Progenitor cell of endocrine pancreas (in vitro differentiated cells): ENCODE measurements around the gene LRP11. TPM values are rescaled to one million over a fixed set of nuclear protein-coding genes. Genes with fewer than 3 reads are reported as not detected.
"Not testable (repeated sequence)": the region's sequence is repeated elsewhere in the genome, so short reads cannot be mapped to it uniquely, and the experiment has no call there.

ENCODE experiments used
- DNase-seq: peaks from one replicate; pipeline ENCODE4 v3.0.0; 2021; ENCODE audit warnings: low spot score; ENCODE audit not compliant: unreplicated experiment
- H3K27ac Mint-ChIP-seq: 2 replicates; pipeline ENCODE4 v1.8.0; 2021; ENCODE audit warnings: mild to moderate bottlenecking, moderate library complexity, mixed read lengths
- H3K27me3 Mint-ChIP-seq: 2 replicates; pipeline ENCODE4 v1.8.0; 2021; ENCODE audit warnings: mixed read lengths
- H3K36me3 Mint-ChIP-seq: 2 replicates; pipeline ENCODE4 v1.8.0; 2022; ENCODE audit warnings: mixed read lengths; ENCODE audit not compliant: insufficient read depth
- H3K4me1 Mint-ChIP-seq: 2 replicates; pipeline ENCODE4 v1.8.0; 2021; ENCODE audit warnings: low read depth, mixed read lengths
- H3K4me3 Mint-ChIP-seq: 2 replicates; pipeline ENCODE4 v1.8.0; 2021; ENCODE audit warnings: low read depth, mild to moderate bottlenecking, moderate library complexity, mixed read lengths
- H3K9me3 Mint-ChIP-seq: 2 replicates; pipeline ENCODE4 v1.8.0; 2021; ENCODE audit warnings: low read depth, mixed read lengths
- total RNA-seq: library from RNA; stranded (reverse); gene quantifications from 2 replicates; pipeline ENCODE4 v1.2.1, GENCODE V29; 2021
- TF ChIP-seq, protein P1 (sequence below): fragments of 200-600 bp; sonication (generic); IDR thresholded peaks from one replicate; pipeline ENCODE4 v1.5.0; 2021; ENCODE audit warnings: antibody characterized with exemption, mild to moderate bottlenecking; ENCODE audit not compliant: unreplicated experiment

Gene LRP11
- total RNA-seq, 1 donor from 2014 or later: 63.3 TPM

DNA sequence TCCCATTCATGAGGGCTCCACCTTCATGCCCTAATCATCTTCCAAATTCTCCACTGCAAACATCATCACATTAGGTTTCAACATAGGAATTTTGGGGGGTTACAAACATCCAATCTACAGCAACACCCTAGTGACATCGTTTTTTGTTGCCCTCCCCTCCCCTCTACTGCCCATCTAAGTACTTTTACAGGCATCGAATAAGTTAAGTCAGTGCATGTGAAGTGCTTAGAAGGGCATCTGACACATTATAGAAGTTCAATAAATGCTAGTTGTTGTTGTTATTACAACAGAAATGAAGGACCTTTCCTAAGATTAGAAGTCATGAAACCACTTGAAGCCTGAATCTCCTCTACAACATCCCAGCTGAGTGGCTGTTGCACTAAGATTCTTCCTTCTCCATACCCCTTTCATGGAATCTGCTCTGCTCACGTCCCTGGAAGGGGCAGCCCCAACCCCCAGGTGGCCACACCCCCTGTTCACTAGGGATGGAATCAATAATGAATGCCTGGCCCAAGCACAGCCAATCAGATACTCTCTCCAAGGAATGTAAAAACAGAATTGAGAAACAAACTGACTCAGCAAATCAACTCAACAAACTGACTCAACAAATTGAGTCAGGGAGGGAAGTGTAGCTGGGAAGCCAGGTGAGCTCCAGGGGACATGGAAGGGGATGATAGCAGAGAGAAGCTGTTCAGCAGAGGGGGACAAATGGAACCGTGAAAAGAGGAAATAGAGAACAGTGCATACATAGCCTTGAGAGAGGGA is 3.9 kb upstream of the LRP11 start:
- H3K27ac Mint-ChIP-seq: no peak overlapping the region
- H3K4me1 Mint-ChIP-seq: peaks cover 10% of the 10 kb centered on the region
- TF ChIP-seq, protein P1, sequence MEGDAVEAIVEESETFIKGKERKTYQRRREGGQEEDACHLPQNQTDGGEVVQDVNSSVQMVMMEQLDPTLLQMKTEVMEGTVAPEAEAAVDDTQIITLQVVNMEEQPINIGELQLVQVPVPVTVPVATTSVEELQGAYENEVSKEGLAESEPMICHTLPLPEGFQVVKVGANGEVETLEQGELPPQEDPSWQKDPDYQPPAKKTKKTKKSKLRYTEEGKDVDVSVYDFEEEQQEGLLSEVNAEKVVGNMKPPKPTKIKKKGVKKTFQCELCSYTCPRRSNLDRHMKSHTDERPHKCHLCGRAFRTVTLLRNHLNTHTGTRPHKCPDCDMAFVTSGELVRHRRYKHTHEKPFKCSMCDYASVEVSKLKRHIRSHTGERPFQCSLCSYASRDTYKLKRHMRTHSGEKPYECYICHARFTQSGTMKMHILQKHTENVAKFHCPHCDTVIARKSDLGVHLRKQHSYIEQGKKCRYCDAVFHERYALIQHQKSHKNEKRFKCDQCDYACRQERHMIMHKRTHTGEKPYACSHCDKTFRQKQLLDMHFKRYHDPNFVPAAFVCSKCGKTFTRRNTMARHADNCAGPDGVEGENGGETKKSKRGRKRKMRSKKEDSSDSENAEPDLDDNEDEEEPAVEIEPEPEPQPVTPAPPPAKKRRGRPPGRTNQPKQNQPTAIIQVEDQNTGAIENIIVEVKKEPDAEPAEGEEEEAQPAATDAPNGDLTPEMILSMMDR: no peak
- H3K4me3 Mint-ChIP-seq: no peak overlapping the region
- peaks cover 3% of the 10 kb centered on the region for H3K9me3 Mint-ChIP-seq
- H3K27me3 Mint-ChIP-seq: peaks cover 28% of the 10 kb centered on the region
- no peaks in the 10 kb centered on the region for H3K36me3 Mint-ChIP-seq
- DNase-seq: peak; percentile 36

DNA sequence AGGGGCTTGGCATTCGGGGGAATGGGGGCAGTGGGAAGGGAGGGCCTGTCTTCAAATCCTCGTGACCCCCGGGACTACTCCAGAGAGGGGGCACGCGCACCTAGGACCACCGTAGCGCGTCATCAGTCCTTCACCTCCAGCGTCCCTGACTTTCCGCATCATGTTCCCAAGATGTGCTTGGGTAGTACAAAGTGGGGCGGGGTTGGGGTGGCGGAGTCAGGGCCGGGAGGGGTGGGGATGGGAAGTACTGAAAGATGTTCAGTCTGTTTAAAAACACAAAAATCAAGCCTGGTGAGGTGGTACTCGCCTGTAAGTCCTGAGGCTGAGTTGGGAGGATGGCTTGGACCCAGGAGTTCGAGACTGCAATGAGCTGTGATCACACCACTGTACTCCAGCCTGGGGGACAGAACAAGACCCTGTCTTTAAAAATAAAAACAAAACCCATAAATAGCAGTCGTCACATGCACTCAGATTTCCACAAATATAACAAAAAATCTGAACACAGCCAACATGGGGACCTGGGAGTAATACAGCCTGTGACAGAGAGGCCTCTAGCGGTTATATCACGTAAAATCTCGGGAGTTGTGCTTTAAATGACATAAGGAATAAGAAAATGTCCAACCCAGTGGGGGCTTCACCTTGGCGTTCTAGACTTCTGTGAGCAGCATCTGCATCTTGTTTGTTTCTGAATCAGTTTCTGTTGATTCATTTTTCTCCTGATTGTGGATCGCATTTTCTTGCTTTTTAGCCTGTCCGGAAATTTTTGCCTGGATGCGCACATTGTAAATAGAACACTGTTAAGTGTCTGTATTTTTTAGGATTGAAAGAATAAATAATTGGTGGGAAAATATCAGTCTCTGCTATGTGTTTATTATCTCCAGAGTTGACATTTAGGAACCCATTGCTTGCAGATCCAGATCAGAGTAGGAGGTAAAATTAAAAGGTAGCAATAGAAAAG is 698 bp upstream of the LRP11 start:
- no peak for DNase-seq
- peaks cover 28% of the 10 kb centered on the region for H3K27me3 Mint-ChIP-seq
- TF ChIP-seq, protein P1: peak; percentile 64

DNA sequence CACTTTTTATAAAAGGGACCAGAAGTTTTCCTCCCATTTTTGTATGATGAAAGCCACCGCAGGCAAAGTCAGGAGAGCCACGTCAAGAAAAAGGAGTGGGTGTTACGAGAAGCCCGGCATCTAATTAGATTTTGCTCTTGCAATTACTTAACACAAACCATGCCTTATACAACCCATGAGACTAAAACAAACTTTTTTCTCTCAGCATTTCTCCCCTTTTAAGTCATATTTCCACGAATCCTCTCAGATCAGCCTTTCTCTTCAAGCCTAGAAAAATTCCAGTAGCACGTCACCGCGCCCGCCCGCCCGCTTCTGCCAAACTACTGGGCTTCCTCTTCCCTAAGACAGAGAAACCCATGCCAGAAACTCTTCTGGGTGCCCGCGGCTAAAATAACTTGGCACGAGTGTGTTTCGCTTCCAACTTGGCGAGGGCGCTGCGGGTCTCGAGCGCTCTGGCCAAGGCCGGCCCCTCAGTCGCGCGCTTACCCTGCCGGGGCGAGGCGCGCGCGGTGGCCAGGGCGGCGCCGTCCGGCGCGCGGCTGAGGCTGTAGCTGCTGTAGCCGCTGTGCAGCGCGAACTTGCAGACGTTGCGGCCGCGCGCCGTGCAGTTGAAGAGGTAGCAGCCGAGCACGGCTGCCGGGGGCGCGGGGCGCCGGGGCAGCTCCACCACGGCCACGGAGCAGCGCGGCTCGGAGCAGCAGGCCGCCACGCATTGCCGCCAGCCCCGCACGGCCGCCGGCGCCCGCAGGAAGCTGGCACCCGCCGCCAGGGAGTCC is 1.0 kb downstream of the LRP11 start:
- Mint-ChIP-seq H3K27me3 (peaks cover 24% of the 10 kb centered on the region), H3K36me3 (peaks cover 3% of the 10 kb centered on the region), H3K27ac (peak overlapping the region; percentile 95), H3K4me3 (peak overlapping the region; percentile 78), H3K9me3 (no peaks in the 10 kb centered on the region), H3K4me1 (peaks cover 44% of the 10 kb centered on the region)
- TF ChIP-seq, protein P1: no peak
- DNase-seq: peak; percentile 40

More for the DNA sequence above, 698 bp upstream of the LRP11 start:
- peak overlapping the region; percentile 92 for H3K27ac Mint-ChIP-seq
- peak overlapping the region; percentile 69 for H3K4me3 Mint-ChIP-seq
- peaks cover 3% of the 10 kb centered on the region for H3K36me3 Mint-ChIP-seq
- H3K4me1 Mint-ChIP-seq: peaks cover 36% of the 10 kb centered on the region
- no peaks in the 10 kb centered on the region for H3K9me3 Mint-ChIP-seq

DNA sequence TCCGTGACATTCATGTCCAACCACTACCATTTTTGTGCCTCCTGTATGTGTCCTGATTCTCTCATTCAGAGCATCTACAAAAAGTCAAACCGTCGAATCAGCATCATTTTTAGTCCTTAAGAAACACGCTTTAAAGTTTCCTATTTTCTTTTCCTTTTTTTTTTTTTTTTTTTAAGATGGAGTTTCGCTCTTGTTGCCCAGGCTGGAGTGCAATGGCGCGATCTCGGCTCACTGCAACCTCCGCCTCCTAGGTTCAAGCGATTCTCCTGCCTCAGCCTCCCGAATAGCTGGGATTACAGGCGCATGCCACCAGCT is 1.8 kb downstream of the LRP11 start:
- Mint-ChIP-seq H3K27me3 (peaks cover 24% of the 10 kb centered on the region), H3K4me3 (peak overlapping the region; percentile 78), H3K4me1 (peaks cover 42% of the 10 kb centered on the region)
- H3K27ac Mint-ChIP-seq, DNase-seq, H3K9me3 Mint-ChIP-seq, H3K36me3 Mint-ChIP-seq: not testable (repeated sequence)

DNA sequence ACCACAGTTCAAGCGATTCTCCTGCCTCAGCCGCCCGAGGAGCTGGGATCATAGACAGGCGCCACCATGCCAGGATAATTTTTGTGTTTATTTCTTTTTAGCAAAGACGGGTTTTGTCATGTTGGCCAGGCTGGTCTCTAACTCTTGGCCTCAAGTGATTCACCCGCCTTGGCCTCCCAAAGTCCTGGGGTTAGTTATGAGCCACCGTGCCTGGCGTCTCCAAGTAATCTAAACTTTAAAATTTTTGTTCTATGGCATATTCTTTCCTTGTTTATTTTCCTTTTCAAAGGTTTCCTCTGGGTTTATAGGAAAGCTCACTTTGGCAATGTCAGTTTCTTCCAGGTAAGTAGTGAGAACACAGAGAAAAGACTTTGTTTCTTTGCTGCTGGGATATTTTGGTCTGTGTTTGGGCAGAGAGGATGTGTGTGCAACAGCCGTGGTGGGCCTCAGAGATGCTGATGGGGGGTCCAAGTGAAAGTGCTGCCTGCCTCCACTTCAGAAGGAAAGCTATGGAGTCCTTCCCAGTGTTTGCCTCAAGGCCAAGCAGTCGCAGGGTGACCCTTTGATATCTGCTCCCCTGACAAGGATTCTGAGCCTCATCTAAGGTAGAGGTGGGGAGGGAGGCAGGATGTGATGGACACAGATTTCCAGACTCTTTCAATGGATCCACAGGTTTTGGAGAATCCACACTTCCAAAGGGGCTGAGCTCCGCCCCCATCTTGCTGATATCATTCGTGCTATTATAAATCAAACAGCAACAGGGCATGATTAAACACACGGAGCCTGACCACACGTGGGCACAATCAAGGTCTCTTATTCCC is 2.3 kb downstream of the LRP11 start:
- peaks cover 20% of the 10 kb centered on the region for H3K27me3 Mint-ChIP-seq
- H3K4me1 Mint-ChIP-seq: peaks cover 46% of the 10 kb centered on the region
- peak overlapping the region; percentile 78 for H3K4me3 Mint-ChIP-seq
- TF ChIP-seq, protein P1: no peak
- H3K36me3 Mint-ChIP-seq: peaks cover 3% of the 10 kb centered on the region
- no peaks in the 10 kb centered on the region for H3K9me3 Mint-ChIP-seq
- no peak for DNase-seq
- no peak overlapping the region for H3K27ac Mint-ChIP-seq
